GM12875 (cell line): ENCODE measurements around the gene NNAT.
"Not testable (repeated sequence)": the region's sequence is repeated elsewhere in the genome, so short reads cannot be mapped to it uniquely, and the experiment has no call there.

Experiments
- H3K4me3 ChIP-seq: one replicate; pipeline ENCODE4 v1.5.1; 2011; ENCODE audit warnings: low read depth, low read length, control low read depth
- CTCF ChIP-seq: IDR thresholded peaks from 2 replicates; pipeline ENCODE4 v1.5.1; 2011; ENCODE audit warnings: low read depth, mild to moderate bottlenecking, control low read depth, inconsistent platforms, low read length, moderate library complexity, borderline replicate concordance; ENCODE audit not compliant: insufficient read depth

Gene NNAT

GRCh38 chr20:37521061-37521771 lies at the start of gene NNAT:
NNAT (plus strand) TSS chr20:37521250; CDS start chr20:37521332, 82 bp downstream.
- no peak for TF ChIP-seq CTCF
- peak within 1 kb of the TSS; percentile 52 for H3K4me3 ChIP-seq

GRCh38 chr20:37471741-37472235 lies 49.3 kb upstream of the NNAT start:
- H3K4me3 ChIP-seq = no peak overlapping the region
- no peak for TF ChIP-seq CTCF

GRCh38 chr20:37472435-37472834 lies 48.6 kb upstream of the NNAT start:
- H3K4me3 ChIP-seq = not testable (repeated sequence)

- no peak for TF ChIP-seq CTCF
- no peak overlapping the region for H3K4me3 ChIP-seq
Measured at GRCh38 chr20:37473249-37474000, 47.6 kb upstream of the NNAT start.

- no peak for TF ChIP-seq CTCF
- no peak overlapping the region for H3K4me3 ChIP-seq
Measured at GRCh38 chr20:37474386-37474785, 46.7 kb upstream of the NNAT start.

- TF ChIP-seq CTCF = no peak
- no peak overlapping the region for H3K4me3 ChIP-seq
Measured at GRCh38 chr20:37475252-37475651, 45.8 kb upstream of the NNAT start.

- TF ChIP-seq CTCF = no peak
- no peak overlapping the region for H3K4me3 ChIP-seq
Measured at GRCh38 chr20:37477041-37477440, 44.0 kb upstream of the NNAT start.
